HG03342 (cell line): ENCODE results near the gene C18orf63.

Experiments used
- ATAC-seq: cut with Tn5 transposase; IDR thresholded peaks from one replicate; pipeline ENCODE4 v1.9.1; 2021; ENCODE audit warnings: mild to moderate bottlenecking, moderate library complexity; ENCODE audit not compliant: unreplicated experiment

Gene C18orf63

DNA sequence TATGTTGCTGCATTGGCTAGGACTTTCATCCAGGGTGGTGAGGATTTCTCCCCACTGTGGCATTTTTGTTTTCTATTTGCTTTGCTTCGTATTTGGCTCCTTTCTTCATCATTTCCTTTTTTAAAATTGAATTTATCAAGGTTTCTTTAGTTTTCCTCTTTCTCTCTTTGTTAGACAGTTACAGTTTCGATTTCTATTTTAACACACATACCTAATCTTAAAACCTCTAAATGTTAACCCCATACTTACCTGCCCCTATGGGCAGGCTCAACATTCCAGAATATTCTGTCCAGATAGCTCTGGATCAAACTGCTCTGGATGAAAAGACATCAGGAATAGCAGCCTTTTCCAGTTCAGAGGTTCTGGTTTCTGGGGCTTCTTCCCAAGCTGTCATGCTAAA, 92.2 kb downstream of the C18orf63 start:
- ATAC-seq = no peak
